ENCODE results near the gene IKZF2.

IKZF2 gene

GRCh38 chr2:213151437-213152064, at the start of gene IKZF2:
Gene IKZF2, minus strand, starts transcription at chr2:213151612. Its CDS starts 2,983 bp downstream, at chr2:213148629.
- TF ChIP-seq CTCF (conservative IDR thresholded peaks at IDR 0.05) = no peak
- H3K27ac ChIP-seq = peak within 1 kb of the TSS; percentile 88

- TF ChIP-seq CTCF (conservative IDR thresholded peaks at IDR 0.05) = no peak
Observed at GRCh38 chr2:213199871-213200270, 48.5 kb upstream of the IKZF2 start.

GRCh38 chr2:213189001-213189899, 37.8 kb upstream of the IKZF2 start:
- no peak overlapping the region for H3K27ac ChIP-seq
- no peak for TF ChIP-seq CTCF (conservative IDR thresholded peaks at IDR 0.05)

More at GRCh38 chr2:213199871-213200270, 48.5 kb upstream of the IKZF2 start:
- H3K27ac ChIP-seq = no peak overlapping the region

- TF ChIP-seq CTCF (conservative IDR thresholded peaks at IDR 0.05) = no peak
- no peak overlapping the region for H3K27ac ChIP-seq
Observed at GRCh38 chr2:213188533-213188867, 37.1 kb upstream of the IKZF2 start.

GRCh38 chr2:213187833-213188532, 36.6 kb upstream of the IKZF2 start:
- TF ChIP-seq CTCF (conservative IDR thresholded peaks at IDR 0.05) = no peak
- H3K27ac ChIP-seq = no peak overlapping the region

- H3K27ac ChIP-seq = no peak overlapping the region
- TF ChIP-seq CTCF (conservative IDR thresholded peaks at IDR 0.05) = no peak
Observed at GRCh38 chr2:213187386-213187785, 36.0 kb upstream of the IKZF2 start.
